IPS-20b (cell line): Measurements from ENCODE around the gene IRGQ.

ENCODE experiments used
- H3K27ac ChIP-seq: one replicate; pipeline ENCODE4 v1.5.1; 2013; ENCODE audit warnings: low read length
- H3K27me3 ChIP-seq: 2 replicates; pipeline ENCODE4 v1.6.1; 2013; ENCODE audit warnings: mild to moderate bottlenecking, low read length, inconsistent platforms; ENCODE audit not compliant: insufficient read depth
- H3K36me3 ChIP-seq: 2 replicates; pipeline ENCODE4 v1.6.1; 2013; ENCODE audit warnings: low read depth, mild to moderate bottlenecking, inconsistent platforms, low read length, moderate library complexity; ENCODE audit not compliant: insufficient read depth
- H3K4me1 ChIP-seq: 2 replicates; pipeline ENCODE4 v1.6.1; 2013; ENCODE audit warnings: mild to moderate bottlenecking, control low read depth, inconsistent platforms, low read length, moderate library complexity; ENCODE audit not compliant: insufficient read depth
- H3K4me3 ChIP-seq: 2 replicates; pipeline ENCODE4 v1.5.1; 2013; ENCODE audit warnings: mild to moderate bottlenecking, low read length, inconsistent platforms
- H3K9ac ChIP-seq: 2 replicates; pipeline ENCODE4 v1.6.1; 2013; ENCODE audit warnings: low read depth, mild to moderate bottlenecking, inconsistent platforms, low read length, moderate library complexity
- H3K9me3 ChIP-seq: 2 replicates; pipeline ENCODE4 v1.6.1; 2013; ENCODE audit warnings: mild to moderate bottlenecking, low read depth, low read length, inconsistent platforms; ENCODE audit not compliant: insufficient read depth

IRGQ gene

DNA sequence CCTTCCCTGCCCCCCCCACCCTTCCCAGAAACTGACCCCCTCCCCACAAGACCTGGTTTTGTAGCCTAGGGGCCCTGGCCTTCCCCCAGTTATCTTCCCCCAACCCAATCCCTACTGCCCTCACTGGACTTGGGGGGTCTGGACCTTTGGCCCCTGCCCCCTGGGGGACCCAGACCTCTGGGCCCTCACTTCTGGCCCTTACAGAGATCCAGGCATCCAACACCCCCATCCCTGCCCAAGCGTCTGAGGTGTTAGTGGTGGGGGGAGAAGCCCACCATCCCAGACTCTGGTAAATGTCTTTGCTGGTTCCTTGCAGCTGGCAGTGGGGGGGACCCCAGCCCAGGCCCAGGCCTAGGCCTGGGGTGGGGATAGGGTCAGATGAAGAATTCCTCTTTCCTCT is 27.0 kb upstream of the IRGQ start:
- Histone ChIP-seq H3K36me3 (no peaks in the 10 kb centered on the region; the same call in 1 of the 2 replicates), H3K9me3 (no peaks in the 10 kb centered on the region), H3K27me3 (peaks cover 10% of the 10 kb centered on the region; the same call in 1 of the 2 replicates), H3K9ac (no peak overlapping the region), H3K27ac (no peak overlapping the region), H3K4me1 (no peaks in the 10 kb centered on the region; the same call in 1 of the 2 replicates), H3K4me3 (no peak overlapping the region)

- Histone ChIP-seq H3K9ac (no peak overlapping the region), H3K9me3 (no peaks in the 10 kb centered on the region), H3K27me3 (peaks cover 4% of the 10 kb centered on the region; the same call in 1 of the 2 replicates), H3K4me3 (no peak overlapping the region), H3K36me3 (no peaks in the 10 kb centered on the region; the same call in 1 of the 2 replicates), H3K27ac (no peak overlapping the region), H3K4me1 (no peaks in the 10 kb centered on the region; the same call in 1 of the 2 replicates)
These were observed 26.1 kb upstream of the IRGQ start for GRCh38 chr19:43622070-43622469.

DNA sequence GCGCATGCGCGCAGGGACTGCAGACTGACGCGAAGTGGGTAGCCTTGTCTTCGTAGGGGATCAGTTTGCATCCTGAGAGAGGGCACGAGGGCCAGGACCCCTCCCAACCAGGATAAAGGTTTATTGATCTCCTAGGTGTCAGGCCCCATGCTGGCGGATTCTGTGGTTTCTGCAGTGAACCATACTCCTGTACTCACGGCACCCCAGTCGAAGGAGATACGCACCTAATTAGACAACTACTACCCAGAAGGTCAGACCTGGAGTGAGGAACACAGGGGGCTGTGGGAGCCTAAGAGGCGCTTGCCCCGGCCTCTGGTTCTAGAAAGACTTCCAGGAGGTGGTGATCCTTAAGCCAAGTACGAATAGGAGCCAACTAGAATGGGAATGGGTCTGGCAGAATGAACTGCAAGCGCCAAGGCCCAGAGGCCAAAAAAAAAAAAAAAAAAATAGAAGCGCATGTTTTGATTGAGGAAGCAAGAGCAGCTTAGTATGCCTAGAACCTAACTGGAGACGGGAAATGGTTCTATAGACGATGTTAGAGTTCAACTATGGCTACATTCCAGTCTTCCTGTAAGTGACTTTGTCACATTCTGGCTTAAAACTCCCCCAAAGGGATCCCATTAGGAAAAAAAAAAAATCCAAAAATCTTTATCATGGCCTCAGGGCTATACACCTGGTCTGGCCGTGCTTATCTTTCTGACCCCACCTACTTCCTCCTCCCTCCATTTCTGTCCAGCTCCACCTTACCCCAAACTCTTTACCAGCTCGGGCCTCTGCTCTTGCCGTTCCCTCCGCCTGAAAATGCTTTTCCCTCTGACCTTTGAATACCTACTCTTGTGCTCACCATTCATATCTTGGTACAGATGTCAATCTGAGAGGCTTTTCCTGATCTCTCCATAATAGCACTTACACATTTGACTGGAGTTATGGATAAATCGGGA is 24.4 kb upstream of the IRGQ start:
- H3K4me1 ChIP-seq = no peaks in the 10 kb centered on the region; the same call in 1 of the 2 replicates
- no peaks in the 10 kb centered on the region for H3K27me3 ChIP-seq
- no peaks in the 10 kb centered on the region for H3K9me3 ChIP-seq
- H3K9ac ChIP-seq = peak overlapping the region; percentile 81; the same call in 1 of the 2 replicates
- no peaks in the 10 kb centered on the region; the same call in 1 of the 2 replicates for H3K36me3 ChIP-seq
- H3K27ac ChIP-seq = peak overlapping the region; percentile 57
- H3K4me3 ChIP-seq = peak overlapping the region; percentile 71; the same call in 1 of the 2 replicates

DNA sequence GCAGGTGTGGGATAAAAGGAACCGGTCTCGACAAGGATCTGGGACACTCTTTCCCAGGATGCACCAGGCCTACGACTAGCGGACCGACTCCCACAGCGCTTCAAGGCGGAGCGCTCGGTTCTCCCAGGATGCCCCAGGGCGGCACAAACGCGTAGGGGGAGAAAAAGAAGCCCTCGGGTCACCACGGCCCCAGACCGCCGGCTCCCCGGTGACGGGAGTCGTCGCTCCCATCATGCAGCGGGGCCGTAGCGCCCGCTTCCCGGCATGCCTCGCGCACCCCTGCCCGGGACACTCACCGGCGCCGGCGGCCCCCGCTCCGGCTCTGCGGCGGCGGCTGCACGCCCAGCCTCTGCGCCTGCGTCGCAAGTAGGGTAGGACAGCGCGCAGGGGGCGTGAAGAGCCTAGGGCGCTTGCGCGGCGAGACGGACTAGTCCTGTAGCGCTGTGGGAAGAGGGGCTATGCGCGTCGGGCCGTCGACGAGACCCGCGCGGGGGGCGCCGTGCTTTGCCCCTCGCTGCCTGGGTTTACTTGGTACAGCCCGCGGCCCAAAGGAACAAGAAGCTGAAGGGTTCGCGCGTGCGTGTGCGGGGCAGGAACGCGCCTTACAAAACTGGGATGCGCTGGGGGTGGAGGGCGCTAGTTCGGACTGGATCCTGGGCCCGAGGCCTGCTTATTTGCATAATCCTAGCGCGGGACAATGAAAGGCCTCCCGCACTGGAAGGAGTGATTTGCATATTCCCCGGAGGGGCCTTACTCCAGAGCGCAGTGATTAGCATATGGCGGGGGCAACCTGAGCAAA is 23.5 kb upstream of the IRGQ start, which contains the start of gene ZNF428:
TSS of gene ZNF428 (minus strand) at position 368 of the 799 bp plus-strand sequence. CDS start 5,325 bp downstream, outside the sequence.
- H3K27me3 ChIP-seq = no peaks in the 10 kb centered on the region
- no peaks in the 10 kb centered on the region; the same call in 1 of the 2 replicates for H3K36me3 ChIP-seq
- H3K27ac ChIP-seq = peak within 1 kb of the TSS; percentile 57
- H3K9me3 ChIP-seq = no peaks in the 10 kb centered on the region
- H3K9ac ChIP-seq = peak within 1 kb of the TSS; percentile 81
- peak within 1 kb of the TSS; percentile 71 for H3K4me3 ChIP-seq
- H3K4me1 ChIP-seq = no peaks in the 10 kb centered on the region; the same call in 1 of the 2 replicates

GRCh38 chr19:43618921-43619261 is 23.0 kb upstream of the IRGQ start:
- Histone ChIP-seq H3K4me1 (no peaks in the 10 kb centered on the region; the same call in 1 of the 2 replicates), H3K36me3 (peaks cover 2% of the 10 kb centered on the region)

DNA sequence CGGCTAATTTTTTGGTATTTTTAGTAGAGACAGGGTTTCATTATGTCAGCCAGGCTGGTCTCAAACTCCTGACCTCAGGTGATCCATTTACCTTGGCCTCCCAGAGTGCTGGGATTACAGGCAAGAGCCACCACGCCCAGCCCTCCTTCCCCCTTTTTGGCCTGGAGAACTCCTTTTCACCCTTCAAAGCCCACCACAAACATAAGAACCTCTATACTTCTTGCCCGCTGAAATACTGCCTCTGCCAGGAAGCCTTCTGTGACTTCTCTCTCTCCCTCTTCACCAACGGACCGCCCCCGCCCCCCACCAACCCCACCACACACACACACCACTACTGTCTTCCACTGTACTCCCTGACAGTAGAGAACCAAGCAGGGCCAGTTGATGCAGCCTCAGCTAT is 21.0 kb upstream of the IRGQ start:
- peaks cover 22% of the 10 kb centered on the region for H3K36me3 ChIP-seq
- H3K9me3 ChIP-seq = no peaks in the 10 kb centered on the region
- H3K4me1 ChIP-seq = no peaks in the 10 kb centered on the region; the same call in 1 of the 2 replicates
- no peak overlapping the region for H3K27ac ChIP-seq
- H3K9ac ChIP-seq = no peak overlapping the region
- H3K4me3 ChIP-seq = no peak overlapping the region
- no peaks in the 10 kb centered on the region for H3K27me3 ChIP-seq

More at GRCh38 chr19:43618921-43619261, 23.0 kb upstream of the IRGQ start:
- peak overlapping the region; percentile 81 for H3K9ac ChIP-seq
- peak overlapping the region; percentile 71 for H3K4me3 ChIP-seq
- peak overlapping the region; percentile 57 for H3K27ac ChIP-seq
- no peaks in the 10 kb centered on the region for H3K27me3 ChIP-seq
- no peaks in the 10 kb centered on the region for H3K9me3 ChIP-seq

DNA sequence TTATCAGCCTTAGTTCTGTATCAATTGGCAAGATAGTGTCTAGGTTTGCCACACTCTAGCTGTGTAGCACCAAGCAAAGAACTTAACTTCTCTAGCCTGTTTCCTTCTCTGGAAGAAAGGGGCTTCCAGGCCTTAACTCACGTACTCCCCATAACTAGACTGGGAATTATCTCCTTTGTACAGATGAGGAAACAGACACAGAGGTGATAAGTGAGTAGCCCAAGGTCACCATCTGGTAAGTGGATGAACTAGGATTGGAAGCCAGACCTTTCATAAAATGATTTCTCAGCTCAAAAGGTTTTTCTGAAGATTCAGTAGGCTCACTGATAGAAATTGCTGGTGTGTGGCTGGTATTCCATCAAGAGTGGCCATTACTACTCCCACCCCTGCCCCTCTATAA is 20.4 kb upstream of the IRGQ start:
- peaks cover 26% of the 10 kb centered on the region for H3K36me3 ChIP-seq
- no peak overlapping the region; the same call in 1 of the 2 replicates for H3K4me3 ChIP-seq
- no peak overlapping the region for H3K9ac ChIP-seq
- no peaks in the 10 kb centered on the region for H3K9me3 ChIP-seq
- H3K4me1 ChIP-seq = no peaks in the 10 kb centered on the region; the same call in 1 of the 2 replicates
- H3K27me3 ChIP-seq = no peaks in the 10 kb centered on the region
- H3K27ac ChIP-seq = no peak overlapping the region

DNA sequence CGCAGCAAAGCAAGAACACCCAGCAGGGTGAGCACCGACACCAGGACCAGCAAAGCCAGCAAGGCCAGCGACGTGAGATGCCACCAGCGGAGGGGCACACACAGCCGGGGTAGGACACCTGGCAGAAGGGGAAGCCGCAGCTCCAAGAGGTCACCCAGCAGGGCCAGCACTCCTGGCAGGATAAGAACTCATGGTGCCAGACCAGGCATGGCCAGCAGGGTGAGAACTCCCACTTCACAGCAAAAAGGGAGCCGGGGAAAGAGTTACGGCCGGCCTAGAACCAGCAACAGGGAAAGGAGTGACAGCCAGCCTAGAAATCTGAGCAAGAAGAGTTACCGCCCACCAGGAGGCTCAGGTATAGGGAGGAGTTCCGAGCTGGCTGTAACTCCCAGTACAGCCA is 16.4 kb upstream of the IRGQ start:
- Histone ChIP-seq H3K9ac (no peak overlapping the region), H3K27me3 (no peaks in the 10 kb centered on the region), H3K36me3 (peaks cover 30% of the 10 kb centered on the region), H3K9me3 (no peaks in the 10 kb centered on the region), H3K4me1 (no peaks in the 10 kb centered on the region), H3K4me3 (no peak overlapping the region), H3K27ac (no peak overlapping the region)

DNA sequence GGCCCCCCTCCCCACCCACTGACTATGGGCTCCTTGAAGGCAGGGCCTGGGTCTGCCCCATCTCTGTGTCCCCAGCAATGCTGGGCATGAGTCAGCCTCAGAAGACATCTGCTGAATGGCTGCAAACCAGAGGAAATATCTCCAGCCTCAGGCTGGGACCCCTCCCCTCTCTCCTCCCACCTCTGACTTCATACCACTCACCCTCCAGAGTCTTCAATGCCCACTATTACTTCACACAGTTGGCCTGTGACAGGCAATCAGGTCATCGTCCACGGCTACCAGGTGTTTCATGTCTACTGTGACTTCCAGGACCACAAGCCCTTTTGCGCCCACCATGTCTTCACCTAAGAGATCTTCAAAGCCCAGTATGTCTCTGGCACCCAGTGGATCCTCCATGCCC is 15.9 kb upstream of the IRGQ start, which contains the start of gene SRRM5:
TSS of gene SRRM5 (plus strand) at position 301 of the 400 bp plus-strand sequence. CDS start at position 335, 34 bp downstream.
- no peaks in the 10 kb centered on the region for H3K4me1 ChIP-seq

DNA sequence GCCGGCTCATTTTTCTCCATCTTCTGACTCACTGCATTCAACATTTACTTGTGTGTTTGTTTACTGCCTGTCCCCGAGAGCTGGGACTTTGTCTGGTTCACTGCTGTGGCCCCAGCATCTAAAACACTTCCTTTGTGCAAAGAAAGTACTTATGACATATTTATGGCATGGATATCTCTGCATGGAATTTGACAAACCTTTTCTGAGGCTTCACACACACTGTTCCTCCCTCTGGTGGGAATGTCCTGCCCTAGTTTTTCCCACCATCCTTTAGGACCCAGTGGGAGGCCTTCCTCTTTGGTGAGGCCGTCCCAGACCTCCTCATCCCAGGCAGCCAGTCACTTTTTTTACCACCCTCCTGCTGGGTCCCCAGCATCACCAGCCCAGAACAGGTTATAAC is 14.6 kb upstream of the IRGQ start:
- H3K9me3 ChIP-seq = no peaks in the 10 kb centered on the region
- H3K36me3 ChIP-seq = peaks cover 30% of the 10 kb centered on the region
- H3K4me3 ChIP-seq = no peak overlapping the region
- no peaks in the 10 kb centered on the region for H3K27me3 ChIP-seq
- no peak overlapping the region for H3K9ac ChIP-seq
- H3K4me1 ChIP-seq = no peaks in the 10 kb centered on the region
- H3K27ac ChIP-seq = no peak overlapping the region

More for the DNA sequence above, 15.9 kb upstream of the IRGQ start, which contains the start of gene SRRM5:
- Histone ChIP-seq H3K4me3 (no peak within 1 kb of the TSS), H3K9me3 (no peaks in the 10 kb centered on the region), H3K36me3 (peaks cover 30% of the 10 kb centered on the region), H3K27ac (no peak within 1 kb of the TSS), H3K9ac (no peak within 1 kb of the TSS), H3K27me3 (no peaks in the 10 kb centered on the region)

GRCh38 chr19:43609872-43610271 is 13.9 kb upstream of the IRGQ start:
- H3K27me3 ChIP-seq = no peaks in the 10 kb centered on the region
- no peak overlapping the region for H3K9ac ChIP-seq
- H3K27ac ChIP-seq = no peak overlapping the region
- no peaks in the 10 kb centered on the region for H3K9me3 ChIP-seq
- peaks cover 30% of the 10 kb centered on the region for H3K36me3 ChIP-seq
- no peaks in the 10 kb centered on the region for H3K4me1 ChIP-seq
- no peak overlapping the region for H3K4me3 ChIP-seq
